Activated CD4-positive, alpha-beta T cell treated with anti-CD3 and anti-CD28 coated beads for 1 hour (primary cell): ENCODE measurements around the gene FNDC1.

Source experiments
- DNase-seq: peaks from one replicate; pipeline ENCODE4 v3.0.0-alpha.2; 2020

FNDC1 gene

DNA sequence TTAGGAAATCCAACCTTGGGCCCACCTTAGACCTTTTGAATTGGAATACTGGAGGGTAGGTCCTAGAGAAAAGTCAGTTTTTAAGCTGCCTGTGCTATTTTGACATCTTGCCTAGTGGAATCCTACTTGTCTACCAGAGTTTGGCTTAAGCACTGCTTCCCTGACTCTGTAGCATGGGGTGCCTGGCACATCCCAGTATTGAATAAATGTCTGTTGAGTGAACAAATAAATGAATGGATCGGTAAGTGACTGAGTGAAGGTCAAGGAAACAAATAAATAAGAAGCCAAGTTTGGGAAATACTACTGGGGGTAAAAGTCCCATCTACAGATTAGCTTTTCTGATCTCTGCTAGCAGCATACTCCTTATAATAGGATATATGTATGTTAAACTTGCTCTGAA is 140.5 kb downstream of the FNDC1 start:
- no peak for DNase-seq

DNA sequence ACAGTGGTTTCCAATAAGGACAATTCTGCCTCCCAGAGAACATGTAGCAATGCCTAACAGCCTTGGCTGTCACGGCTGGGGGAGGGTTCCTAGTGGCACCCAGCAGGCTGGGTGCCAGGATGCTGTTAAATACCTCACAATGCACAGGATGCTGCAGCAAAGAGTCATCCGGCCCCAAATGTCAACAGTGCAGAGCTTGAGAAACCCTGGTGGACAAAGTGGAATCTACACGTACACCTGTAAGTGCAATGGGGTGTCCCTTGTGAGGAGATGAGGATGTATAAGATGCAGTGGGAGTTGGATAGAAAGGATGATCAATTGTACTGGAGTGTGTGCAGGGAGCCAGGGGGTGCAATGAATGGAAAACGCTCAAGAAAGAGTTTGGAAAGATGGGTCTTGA is 142.4 kb downstream of the FNDC1 start:
- no peak for DNase-seq

DNA sequence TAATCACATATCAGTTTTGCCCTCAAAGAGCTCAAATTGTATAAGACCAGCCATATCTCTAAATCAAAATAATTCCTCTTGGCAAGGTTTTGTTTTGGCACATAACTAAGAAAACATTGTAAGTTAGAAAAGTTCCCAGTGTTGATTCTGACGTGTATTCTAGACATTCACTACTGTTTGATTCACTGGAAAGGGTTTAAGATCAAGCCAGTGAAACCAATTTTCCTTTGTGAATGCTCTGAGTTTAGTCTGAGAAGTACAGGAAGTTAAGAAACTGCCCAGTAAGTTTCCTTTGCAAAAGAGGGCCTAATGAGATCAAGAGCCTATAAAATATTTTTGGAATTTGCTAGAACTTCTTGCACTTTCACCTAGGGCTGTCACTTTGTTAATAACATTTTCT is 143.0 kb downstream of the FNDC1 start:
- DNase-seq, result no peak

DNA sequence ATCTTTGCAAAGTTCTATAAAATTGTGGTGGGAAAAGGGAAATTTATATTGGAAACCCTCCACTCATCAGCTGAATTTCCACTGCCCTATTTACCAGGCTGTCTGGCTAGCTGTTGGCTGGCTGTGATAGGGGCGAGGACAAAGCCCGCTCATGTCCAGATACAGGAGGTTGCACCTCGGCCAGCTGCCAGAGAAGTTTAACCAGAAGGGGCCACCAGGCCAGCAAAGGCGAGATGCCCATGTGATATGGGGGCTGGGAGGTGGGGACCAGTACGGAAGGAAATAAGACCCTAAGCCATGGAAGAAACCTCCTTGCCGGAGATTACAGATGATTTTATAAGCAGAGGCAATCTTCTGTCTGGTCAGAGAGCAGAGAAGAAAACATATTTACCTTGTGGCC is 143.8 kb downstream of the FNDC1 start:
- DNase-seq, result no peak

DNA sequence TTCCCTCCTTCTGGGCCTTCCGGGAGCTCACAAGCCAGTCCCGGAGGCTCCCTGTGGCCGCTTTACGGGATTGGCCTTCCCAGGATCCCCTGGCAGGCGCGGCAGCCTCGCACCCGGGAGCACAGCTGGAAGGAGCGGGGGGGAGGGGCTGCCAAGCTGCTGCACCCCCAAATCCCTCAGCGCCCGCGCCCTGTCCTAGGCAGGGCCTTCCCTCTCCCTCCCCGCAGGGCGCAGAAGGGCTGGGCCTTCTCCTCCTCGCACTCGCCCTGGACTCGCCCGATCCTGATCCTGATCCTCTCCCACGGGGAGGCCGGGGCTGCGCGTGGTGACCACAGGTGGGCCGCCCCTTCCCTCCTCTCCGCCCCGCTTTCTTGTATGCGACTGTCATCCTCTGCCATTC is 146.4 kb downstream of the FNDC1 start:
- no peak for DNase-seq

DNA sequence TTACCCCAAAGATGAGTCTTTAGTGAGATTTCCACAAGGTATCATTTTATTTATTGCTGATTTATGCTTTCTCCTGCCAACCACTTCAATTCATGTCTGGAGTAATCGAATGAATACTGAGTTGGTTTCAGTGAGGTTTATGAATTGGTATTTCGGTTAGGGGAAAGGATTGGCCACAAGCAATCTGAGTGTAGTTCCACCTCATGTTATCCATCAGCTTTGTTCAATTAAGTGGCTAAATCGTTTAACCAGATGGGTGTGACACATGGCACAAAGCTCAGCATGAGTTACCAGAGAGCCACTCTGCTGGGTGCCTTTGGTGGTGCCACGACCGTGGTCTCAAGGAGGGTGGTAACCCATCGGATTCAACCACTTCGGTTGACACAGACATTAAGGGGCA is 148.2 kb downstream of the FNDC1 start:
- no peak for DNase-seq

DNA sequence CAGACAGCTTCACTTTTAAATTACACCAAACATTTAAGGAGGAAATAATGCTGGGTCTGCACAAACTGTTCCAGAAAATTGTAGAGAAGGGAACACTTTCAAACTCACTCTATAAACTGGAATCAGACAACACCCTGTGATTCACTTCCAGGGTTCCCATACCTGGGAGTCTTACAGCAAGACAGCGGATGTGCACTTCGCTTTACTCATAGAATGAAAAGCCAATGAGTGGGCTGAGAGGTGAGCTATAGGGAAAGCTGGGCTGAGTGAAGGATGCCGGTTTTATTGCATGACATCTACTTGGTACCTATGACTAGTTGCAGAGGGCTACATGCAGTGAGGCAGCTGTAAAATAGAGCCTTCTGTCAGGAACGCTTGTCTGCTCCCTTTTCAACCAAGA is 152.1 kb downstream of the FNDC1 start:
- no peak for DNase-seq
